Neural progenitor cell (in vitro differentiated cells): ENCODE data around the gene LCTL.

Experiments
- EZH2 ChIP-seq: fragments of 200-600 bp; sonication (generic); IDR thresholded peaks from 2 replicates; pipeline ENCODE4 v1.6.1; 2017; ENCODE audit warnings: antibody characterized with exemption, mild to moderate bottlenecking, moderate library complexity
- TF ChIP-seq, protein P1 (sequence below): fragments of 200-600 bp; sonication (generic); IDR thresholded peaks from 2 replicates; pipeline ENCODE4 v1.5.1; 2017; ENCODE audit warnings: antibody characterized with exemption, mild to moderate bottlenecking

- TF ChIP-seq EZH2 = no peak
- TF ChIP-seq, protein P1, sequence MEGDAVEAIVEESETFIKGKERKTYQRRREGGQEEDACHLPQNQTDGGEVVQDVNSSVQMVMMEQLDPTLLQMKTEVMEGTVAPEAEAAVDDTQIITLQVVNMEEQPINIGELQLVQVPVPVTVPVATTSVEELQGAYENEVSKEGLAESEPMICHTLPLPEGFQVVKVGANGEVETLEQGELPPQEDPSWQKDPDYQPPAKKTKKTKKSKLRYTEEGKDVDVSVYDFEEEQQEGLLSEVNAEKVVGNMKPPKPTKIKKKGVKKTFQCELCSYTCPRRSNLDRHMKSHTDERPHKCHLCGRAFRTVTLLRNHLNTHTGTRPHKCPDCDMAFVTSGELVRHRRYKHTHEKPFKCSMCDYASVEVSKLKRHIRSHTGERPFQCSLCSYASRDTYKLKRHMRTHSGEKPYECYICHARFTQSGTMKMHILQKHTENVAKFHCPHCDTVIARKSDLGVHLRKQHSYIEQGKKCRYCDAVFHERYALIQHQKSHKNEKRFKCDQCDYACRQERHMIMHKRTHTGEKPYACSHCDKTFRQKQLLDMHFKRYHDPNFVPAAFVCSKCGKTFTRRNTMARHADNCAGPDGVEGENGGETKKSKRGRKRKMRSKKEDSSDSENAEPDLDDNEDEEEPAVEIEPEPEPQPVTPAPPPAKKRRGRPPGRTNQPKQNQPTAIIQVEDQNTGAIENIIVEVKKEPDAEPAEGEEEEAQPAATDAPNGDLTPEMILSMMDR = no peak
Measured at GRCh38 chr15:66573348-66573718, 7.5 kb upstream of the LCTL start.
